Breast epithelium (tissue), 3 donors: ENCODE results near the gene EFCAB8.

ENCODE experiments used
- POLR2AphosphoS5 ChIP-seq, 3 donors: sonication (generic); formaldehyde crosslinking; IDR thresholded peaks; one replicate each; pipeline ENCODE4 v1.6.1; 2017; ENCODE audit warnings: antibody characterized with exemption in 3 of 3
- TF ChIP-seq, protein P1 (sequence below), 3 donors: fragments of 450-650 bp; IDR thresholded peaks; one replicate each; pipeline ENCODE4 v1.5.1; 2016 to 2017; ENCODE audit warnings: antibody characterized with exemption in 3 of 3, mild to moderate bottlenecking in 3 of 3, moderate library complexity in 3 of 3

DNA sequence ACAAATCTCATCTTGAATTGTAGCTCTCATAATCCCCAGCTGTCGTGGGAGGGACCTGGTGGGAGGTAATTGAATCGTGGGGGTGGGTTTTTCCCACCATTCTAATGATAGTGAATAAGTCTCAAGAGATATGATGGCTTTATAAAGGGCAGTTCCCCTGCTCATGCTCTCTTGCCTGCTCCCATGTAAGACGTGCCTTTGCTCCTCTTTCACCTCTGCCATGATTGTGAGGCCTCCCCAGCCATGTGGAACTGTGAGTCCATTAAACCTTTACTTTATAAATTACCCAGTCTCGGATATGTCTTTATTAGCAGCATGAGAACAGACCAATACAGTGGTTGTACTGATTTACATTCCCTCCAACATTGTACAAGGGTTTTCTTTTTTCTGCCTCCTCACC lies 75.9 kb downstream of the EFCAB8 start:
- TF ChIP-seq, protein P1, sequence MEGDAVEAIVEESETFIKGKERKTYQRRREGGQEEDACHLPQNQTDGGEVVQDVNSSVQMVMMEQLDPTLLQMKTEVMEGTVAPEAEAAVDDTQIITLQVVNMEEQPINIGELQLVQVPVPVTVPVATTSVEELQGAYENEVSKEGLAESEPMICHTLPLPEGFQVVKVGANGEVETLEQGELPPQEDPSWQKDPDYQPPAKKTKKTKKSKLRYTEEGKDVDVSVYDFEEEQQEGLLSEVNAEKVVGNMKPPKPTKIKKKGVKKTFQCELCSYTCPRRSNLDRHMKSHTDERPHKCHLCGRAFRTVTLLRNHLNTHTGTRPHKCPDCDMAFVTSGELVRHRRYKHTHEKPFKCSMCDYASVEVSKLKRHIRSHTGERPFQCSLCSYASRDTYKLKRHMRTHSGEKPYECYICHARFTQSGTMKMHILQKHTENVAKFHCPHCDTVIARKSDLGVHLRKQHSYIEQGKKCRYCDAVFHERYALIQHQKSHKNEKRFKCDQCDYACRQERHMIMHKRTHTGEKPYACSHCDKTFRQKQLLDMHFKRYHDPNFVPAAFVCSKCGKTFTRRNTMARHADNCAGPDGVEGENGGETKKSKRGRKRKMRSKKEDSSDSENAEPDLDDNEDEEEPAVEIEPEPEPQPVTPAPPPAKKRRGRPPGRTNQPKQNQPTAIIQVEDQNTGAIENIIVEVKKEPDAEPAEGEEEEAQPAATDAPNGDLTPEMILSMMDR (IDR thresholded peaks at IDR 0.05) = no peak
- no peak for TF ChIP-seq POLR2AphosphoS5 (IDR thresholded peaks at IDR 0.05)
